ENCODE results near the gene CFAP126.
A peak's percentile ranks its signal among the peaks of the same experiment; 100 is the strongest.
"Not testable (repeated sequence)": the region's sequence is repeated elsewhere in the genome, so short reads cannot be mapped to it uniquely, and the experiment has no call there.

The CFAP126 gene

GRCh38 chr1:161367684-161368400 lies at the start of gene CFAP126:
TSS of gene CFAP126 (minus strand) at chr1:161367876. CDS start at chr1:161367868, 8 bp downstream.
- peak; percentile 83 for DNase-seq

- DNase-seq = not testable (repeated sequence)
Measured at GRCh38 chr1:161413050-161413449, 45.4 kb upstream of the CFAP126 start.

- not testable (repeated sequence) for DNase-seq
Measured at GRCh38 chr1:161410636-161410970, 42.9 kb upstream of the CFAP126 start.

GRCh38 chr1:161409848-161410635 lies 42.4 kb upstream of the CFAP126 start:
- DNase-seq = not testable (repeated sequence)

GRCh38 chr1:161408429-161409052 lies 40.9 kb upstream of the CFAP126 start:
- DNase-seq = no peak

- DNase-seq = no peak
Measured at GRCh38 chr1:161407451-161407985, 39.8 kb upstream of the CFAP126 start.

- not testable (repeated sequence) for DNase-seq
Measured at GRCh38 chr1:161406551-161406950, 38.9 kb upstream of the CFAP126 start.

GRCh38 chr1:161404051-161404597 lies 36.4 kb upstream of the CFAP126 start:
- DNase-seq = no peak

GRCh38 chr1:161402446-161402845 lies 34.8 kb upstream of the CFAP126 start:
- no peak for DNase-seq

- peak; percentile 94 for DNase-seq
Measured at GRCh38 chr1:161399257-161399998, 31.8 kb upstream of the CFAP126 start.

GRCh38 chr1:161398900-161399256 lies 31.2 kb upstream of the CFAP126 start:
- no peak for DNase-seq

- not testable (repeated sequence) for DNase-seq
Measured at GRCh38 chr1:161397038-161397437, 29.4 kb upstream of the CFAP126 start.

- DNase-seq = no peak
Measured at GRCh38 chr1:161393151-161393550, 25.5 kb upstream of the CFAP126 start.

GRCh38 chr1:161391611-161392010 lies 23.9 kb upstream of the CFAP126 start:
- no peak for DNase-seq

GRCh38 chr1:161391136-161391535 lies 23.5 kb upstream of the CFAP126 start:
- DNase-seq = not testable (repeated sequence)

GRCh38 chr1:161390559-161390858 lies 22.8 kb upstream of the CFAP126 start:
- DNase-seq = no peak

GRCh38 chr1:161389691-161390558 lies 22.2 kb upstream of the CFAP126 start:
- DNase-seq = peak; percentile 94

GRCh38 chr1:161389158-161389557 lies 21.5 kb upstream of the CFAP126 start:
- not testable (repeated sequence) for DNase-seq

- no peak for DNase-seq
Measured at GRCh38 chr1:161388639-161389038, 21.0 kb upstream of the CFAP126 start.

GRCh38 chr1:161382214-161383019 lies 14.7 kb upstream of the CFAP126 start:
- DNase-seq = no peak

GRCh38 chr1:161381707-161382106 lies 14.0 kb upstream of the CFAP126 start:
- no peak for DNase-seq
